Fibroblast of the aortic adventitia (primary cell): ENCODE measurements around the gene RANBP9. TPM values are rescaled to one million over a fixed set of nuclear protein-coding genes. Genes with fewer than 3 reads are reported as not detected.

ENCODE experiments used
- DNase-seq: peaks from one replicate; pipeline ENCODE4 v3.0.0-alpha.2; 2010; ENCODE audit warnings: low read depth
- H3K4me3 ChIP-seq: 2 replicates; pipeline ENCODE4 v1.5.1; 2011; ENCODE audit warnings: low read depth, mild to moderate bottlenecking, control low read depth, low read length, moderate library complexity
- total RNA-seq: library from RNA; depleted of rRNA; stranded (reverse); fragments of >200 nt; gene quantifications from 2 replicates; pipeline ENCODE4 v1.2.3, GENCODE V29; 2012; ENCODE audit warnings: low replicate concordance
- TF ChIP-seq, protein P1 (sequence below): IDR thresholded peaks from 2 replicates; pipeline ENCODE4 v1.5.1; 2011; ENCODE audit warnings: mild to moderate bottlenecking, low read length, control low read depth, inconsistent platforms; ENCODE audit not compliant: insufficient read depth

RANBP9 gene
- total RNA-seq, 1 donor: 35.5 TPM

DNA sequence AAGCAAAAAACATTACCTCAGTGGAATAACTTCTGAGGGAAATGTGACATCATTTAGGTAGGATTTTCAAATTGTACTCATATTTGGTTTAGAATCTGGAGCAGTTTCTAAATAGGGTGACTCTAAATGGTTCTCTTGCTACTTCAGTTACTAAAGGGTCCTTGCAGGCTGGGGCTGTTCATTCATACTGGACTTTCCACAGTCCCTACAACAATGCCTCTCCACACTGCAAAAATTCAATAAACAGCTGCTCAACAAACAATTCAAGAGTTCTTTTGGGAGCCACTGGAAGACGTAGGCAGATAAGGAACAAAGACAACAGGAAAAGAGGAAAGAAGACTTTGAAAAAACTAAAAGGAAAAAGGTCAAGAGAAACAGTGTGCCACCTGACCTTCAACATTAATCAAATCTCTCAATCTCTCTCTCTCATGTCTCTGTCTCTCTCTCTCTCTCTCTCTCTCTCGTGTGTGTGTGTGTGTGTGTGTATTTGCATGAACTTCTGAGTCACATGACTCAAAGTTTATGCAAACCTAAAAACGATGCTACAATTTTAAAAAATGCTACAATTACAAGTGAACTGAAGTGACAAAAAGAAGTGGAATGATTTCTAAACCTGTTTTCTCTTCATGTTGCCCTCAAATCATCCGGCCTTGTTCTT is 82.0 kb downstream of the RANBP9 start:
- TF ChIP-seq, protein P1, sequence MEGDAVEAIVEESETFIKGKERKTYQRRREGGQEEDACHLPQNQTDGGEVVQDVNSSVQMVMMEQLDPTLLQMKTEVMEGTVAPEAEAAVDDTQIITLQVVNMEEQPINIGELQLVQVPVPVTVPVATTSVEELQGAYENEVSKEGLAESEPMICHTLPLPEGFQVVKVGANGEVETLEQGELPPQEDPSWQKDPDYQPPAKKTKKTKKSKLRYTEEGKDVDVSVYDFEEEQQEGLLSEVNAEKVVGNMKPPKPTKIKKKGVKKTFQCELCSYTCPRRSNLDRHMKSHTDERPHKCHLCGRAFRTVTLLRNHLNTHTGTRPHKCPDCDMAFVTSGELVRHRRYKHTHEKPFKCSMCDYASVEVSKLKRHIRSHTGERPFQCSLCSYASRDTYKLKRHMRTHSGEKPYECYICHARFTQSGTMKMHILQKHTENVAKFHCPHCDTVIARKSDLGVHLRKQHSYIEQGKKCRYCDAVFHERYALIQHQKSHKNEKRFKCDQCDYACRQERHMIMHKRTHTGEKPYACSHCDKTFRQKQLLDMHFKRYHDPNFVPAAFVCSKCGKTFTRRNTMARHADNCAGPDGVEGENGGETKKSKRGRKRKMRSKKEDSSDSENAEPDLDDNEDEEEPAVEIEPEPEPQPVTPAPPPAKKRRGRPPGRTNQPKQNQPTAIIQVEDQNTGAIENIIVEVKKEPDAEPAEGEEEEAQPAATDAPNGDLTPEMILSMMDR: no peak
- no peak for DNase-seq
- no peak overlapping the region for H3K4me3 ChIP-seq

DNA sequence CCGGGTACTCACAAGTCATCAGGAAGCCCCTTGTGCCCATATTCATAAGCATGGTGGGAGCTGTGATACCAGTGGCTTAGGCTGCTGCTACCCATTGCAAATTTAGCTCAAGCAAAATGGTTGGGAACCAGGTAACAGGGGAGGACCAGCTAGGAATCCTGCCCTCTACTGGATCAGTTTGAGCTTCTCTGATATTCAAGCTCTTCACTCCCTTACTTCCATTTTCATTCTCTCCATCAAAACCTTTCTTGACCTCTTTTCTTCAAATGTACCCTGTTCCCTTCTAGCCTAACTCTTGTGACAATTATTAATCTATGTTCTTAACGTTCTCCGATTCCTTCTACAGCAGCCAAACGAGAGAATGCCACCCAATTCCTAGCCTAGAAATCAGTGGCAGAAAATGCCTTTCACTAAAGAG is 86.8 kb downstream of the RANBP9 start:
- TF ChIP-seq, protein P1: peak; percentile 51
- DNase-seq: peak; percentile 48
- H3K4me3 ChIP-seq: no peak overlapping the region

GRCh38 chr6:13617066-13617465 is 94.6 kb downstream of the RANBP9 start:
- TF ChIP-seq, protein P1: no peak
- H3K4me3 ChIP-seq: no peak overlapping the region
- DNase-seq: no peak

- DNase-seq: peak; percentile 49
- TF ChIP-seq, protein P1: no peak
Measured at GRCh38 chr6:13615792-13616120, 95.9 kb downstream of the RANBP9 start.

GRCh38 chr6:13614926-13615791 is 96.5 kb downstream of the RANBP9 start, which contains the start of gene NOL7:
NOL7 (plus strand) TSS chr6:13615335; CDS start chr6:13615359, 24 bp downstream.
- TF ChIP-seq, protein P1: peak; percentile 90
- H3K4me3 ChIP-seq: peak within 1 kb of the TSS; percentile 90
- peak; percentile 99 for DNase-seq

More at GRCh38 chr6:13615792-13616120, 95.9 kb downstream of the RANBP9 start:
- peak overlapping the region; percentile 90 for H3K4me3 ChIP-seq

- peak; percentile 62 for DNase-seq
- TF ChIP-seq, protein P1: no peak
Measured at GRCh38 chr6:13614126-13614925, 97.3 kb downstream of the RANBP9 start.

More at GRCh38 chr6:13614126-13614925, 97.3 kb downstream of the RANBP9 start:
- peak overlapping the region; percentile 90 for H3K4me3 ChIP-seq
